GM15510 (cell line): ENCODE data around the gene ADAMTSL2.

Experiments
- POLR2A ChIP-seq: IDR thresholded peaks from 3 replicates; pipeline ENCODE4 v1.6.1; 2011; ENCODE audit warnings: borderline replicate concordance; ENCODE audit not compliant: insufficient read length; ENCODE audit errors: extremely low read depth

Gene ADAMTSL2

DNA sequence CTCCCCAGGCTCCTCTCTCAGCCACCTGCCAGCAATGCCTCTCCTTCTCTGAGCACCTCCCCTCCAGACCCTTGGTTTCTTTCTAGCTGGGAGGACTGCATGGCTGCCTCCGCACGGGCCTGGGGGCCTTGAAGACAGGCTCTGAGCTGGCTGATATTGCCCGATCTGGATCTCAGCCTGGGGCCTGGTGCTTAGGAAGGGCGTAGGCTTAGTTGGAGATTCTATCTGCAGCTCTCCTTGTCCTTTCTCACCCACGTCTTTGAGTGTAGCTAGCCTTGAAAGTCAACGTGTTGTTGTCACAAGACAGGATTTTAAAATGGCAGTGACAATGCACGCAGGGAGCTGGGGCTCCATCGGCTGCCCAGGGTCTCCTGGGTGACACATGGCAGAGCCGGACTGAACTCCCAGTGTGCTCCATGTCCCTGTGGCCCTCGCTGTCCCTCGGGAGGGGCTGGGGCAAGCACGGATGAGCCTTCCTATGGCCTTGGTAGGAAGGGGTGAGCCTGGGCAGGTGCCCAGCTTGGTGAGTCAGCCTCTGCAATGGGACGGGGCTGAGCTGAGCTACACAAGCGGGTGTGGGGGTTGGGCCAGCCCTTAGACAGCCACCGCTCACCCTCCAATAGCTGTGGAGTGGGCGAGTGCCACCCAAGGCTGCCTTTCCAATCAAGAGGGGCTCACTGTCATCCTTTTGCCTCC is 9.4 kb downstream of the ADAMTSL2 start:
- no peak for TF ChIP-seq POLR2A

GRCh38 chr9:133545494-133546286 is 11.2 kb downstream of the ADAMTSL2 start:
- TF ChIP-seq POLR2A: no peak

- TF ChIP-seq POLR2A: no peak
These were observed 11.8 kb downstream of the ADAMTSL2 start for GRCh38 chr9:133546287-133546680.

GRCh38 chr9:133547116-133547515 is 12.6 kb downstream of the ADAMTSL2 start:
- no peak for TF ChIP-seq POLR2A

GRCh38 chr9:133551446-133551845 is 16.9 kb downstream of the ADAMTSL2 start:
- no peak for TF ChIP-seq POLR2A

GRCh38 chr9:133552236-133552635 is 17.7 kb downstream of the ADAMTSL2 start:
- no peak for TF ChIP-seq POLR2A

DNA sequence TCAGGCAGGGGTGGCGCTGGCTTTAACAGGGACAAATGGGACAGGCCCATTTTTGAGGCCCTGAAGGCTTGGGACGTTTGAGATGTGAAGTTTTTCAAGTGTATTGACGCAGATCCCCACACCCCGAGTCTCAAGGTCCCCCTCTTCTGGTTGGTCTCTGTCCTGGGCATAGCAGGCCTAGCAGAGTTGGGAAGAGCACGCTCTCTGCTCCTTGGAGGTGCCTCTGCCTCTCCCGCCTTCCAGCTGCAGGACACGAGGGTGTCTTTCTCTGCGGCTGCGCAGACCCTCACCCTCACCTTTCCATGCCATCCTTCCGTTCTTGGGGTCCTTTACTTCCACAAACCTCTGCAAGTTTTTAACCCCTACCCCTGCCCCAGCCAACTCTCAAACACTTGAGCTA is 18.6 kb downstream of the ADAMTSL2 start:
- TF ChIP-seq POLR2A: no peak

DNA sequence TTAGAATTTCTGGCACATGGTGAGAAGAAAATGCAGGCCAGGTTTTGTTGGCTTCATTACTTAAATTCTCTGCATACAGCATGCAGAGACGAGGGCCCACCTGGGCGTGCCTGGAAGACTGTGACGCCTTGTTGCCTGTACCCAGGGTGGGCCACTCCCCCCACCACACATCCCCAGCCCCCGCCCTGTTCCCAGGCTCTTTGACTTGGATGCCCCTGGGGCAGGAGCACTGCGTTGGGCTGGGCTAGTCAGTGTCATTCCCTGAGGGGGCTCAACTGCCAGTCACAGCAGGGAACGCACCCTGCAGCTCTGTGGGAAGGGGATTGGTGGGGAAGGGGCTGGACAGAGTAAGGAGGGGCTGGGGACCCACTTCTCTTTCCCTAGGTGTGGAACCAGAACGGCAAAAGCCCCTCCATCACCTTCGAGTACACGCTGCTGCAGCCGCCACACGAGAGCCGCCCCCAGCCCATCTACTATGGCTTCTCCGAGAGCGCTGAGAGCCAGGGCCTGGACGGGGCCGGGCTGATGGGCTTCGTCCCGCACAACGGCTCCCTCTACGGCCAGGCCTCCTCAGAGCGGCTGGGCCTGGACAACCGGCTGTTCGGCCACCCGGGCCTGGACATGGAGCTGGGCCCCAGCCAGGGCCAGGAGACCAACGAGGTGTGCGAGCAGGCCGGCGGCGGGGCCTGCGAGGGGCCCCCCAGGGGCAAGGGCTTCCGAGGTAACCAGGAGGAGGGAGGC is 19.6 kb downstream of the ADAMTSL2 start:
- no peak for TF ChIP-seq POLR2A

DNA sequence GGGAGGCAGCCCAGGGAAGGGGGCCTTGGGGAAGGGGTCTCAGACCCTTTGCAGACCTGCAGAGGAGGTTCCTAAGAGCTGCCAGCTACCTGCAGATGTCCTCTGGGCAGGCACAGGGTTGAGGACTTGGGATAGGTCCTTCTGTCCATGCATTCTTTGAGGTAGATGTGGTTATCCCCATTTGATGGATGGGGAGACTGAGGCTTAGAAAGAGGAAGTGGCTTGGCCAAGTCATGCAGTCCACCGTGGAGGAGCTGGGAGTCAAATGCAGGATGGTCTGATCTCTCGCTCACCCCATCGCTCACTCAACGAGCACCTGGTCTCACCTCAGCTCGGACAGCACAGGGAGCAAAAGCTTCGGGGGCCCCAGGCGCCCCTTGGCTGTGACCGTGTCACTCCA is 20.2 kb downstream of the ADAMTSL2 start:
- TF ChIP-seq POLR2A: no peak

GRCh38 chr9:133556354-133556753 is 21.9 kb downstream of the ADAMTSL2 start:
- no peak for TF ChIP-seq POLR2A

- TF ChIP-seq POLR2A: no peak
These were observed 23.1 kb downstream of the ADAMTSL2 start for GRCh38 chr9:133557581-133557980.

DNA sequence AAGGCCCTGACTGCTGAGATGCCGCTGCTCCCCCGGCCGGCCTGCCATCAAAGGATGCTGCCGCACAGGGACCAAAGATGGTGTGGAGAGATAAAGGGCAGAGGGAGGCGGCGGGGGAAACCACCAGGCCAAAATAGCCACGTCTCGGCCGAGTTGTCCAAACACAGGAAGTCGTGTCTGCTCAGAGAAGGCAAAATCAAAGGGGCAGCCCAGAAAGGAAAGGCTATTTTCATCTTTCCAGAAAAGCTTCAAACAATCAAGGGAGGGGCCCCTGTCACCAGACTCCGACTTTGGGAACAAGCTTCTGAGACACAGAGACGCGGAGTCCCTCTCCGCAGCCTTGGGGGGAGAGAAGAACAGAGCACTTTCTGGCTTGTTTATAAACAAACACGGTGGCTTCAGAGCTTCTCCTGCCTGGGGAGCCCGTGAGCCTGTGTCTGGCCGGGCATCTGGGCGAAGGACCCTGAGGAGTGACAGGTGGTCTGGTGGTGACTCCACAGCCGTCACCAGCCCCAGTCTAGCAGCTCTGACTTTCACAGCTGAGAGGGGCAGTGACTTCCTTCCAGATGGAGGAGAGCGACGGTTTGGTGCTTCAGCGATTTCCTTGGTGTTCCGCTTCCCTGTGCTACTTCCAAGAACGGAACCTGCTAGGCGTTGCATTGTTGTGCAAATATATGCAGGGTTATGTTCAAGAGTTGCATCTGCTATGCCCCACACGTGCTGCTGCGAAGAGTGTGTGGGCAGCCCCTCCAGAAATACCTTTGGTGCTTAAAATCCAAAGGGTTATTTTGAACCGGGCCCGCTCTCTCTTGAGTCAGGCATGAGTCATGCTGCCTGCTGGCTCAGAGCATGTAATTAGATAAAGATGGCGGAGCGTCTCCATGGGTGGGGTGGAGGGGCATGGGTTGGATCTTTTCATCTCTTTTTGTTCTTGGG is 24.0 kb downstream of the ADAMTSL2 start:
- no peak for TF ChIP-seq POLR2A

GRCh38 chr9:133560311-133560710 is 25.8 kb downstream of the ADAMTSL2 start:
- TF ChIP-seq POLR2A: no peak

GRCh38 chr9:133560944-133561343 is 26.4 kb downstream of the ADAMTSL2 start:
- TF ChIP-seq POLR2A: no peak

GRCh38 chr9:133561976-133562554 is 27.6 kb downstream of the ADAMTSL2 start:
- TF ChIP-seq POLR2A: no peak
